MM.1S (cell line): Measurements from ENCODE around the gene CMTR1.

Source experiments
- DNase-seq: peaks from one replicate; pipeline ENCODE4 v3.0.0-alpha.2; 2015
- H2AFZ ChIP-seq: fragments of 300-600 bp; sonication (generic); 2 replicates; pipeline ENCODE4 v1.6.0; 2016; ENCODE audit warnings: antibody characterized with exemption, low read length
- H3F3A ChIP-seq: fragments of 300-600 bp; sonication (generic); 2 replicates; pipeline ENCODE4 v1.6.1; 2016; ENCODE audit warnings: mild to moderate bottlenecking, antibody characterized with exemption, low read length, moderate library complexity, mixed read lengths; ENCODE audit not compliant: insufficient read depth
- H3K27ac ChIP-seq: fragments of 300-600 bp; sonication (generic); 2 replicates; pipeline ENCODE4 v1.5.1; 2016; ENCODE audit warnings: mild to moderate bottlenecking, low read length
- H3K27me3 ChIP-seq: fragments of 300-600 bp; sonication (generic); replicated peaks from 2 replicates; pipeline ENCODE4 v1.6.0; 2016; ENCODE audit warnings: low read length; ENCODE audit not compliant: insufficient read depth
- H3K36me3 ChIP-seq: fragments of 300-600 bp; sonication (generic); replicated peaks from 2 replicates; pipeline ENCODE4 v1.6.1; 2016; ENCODE audit warnings: mild to moderate bottlenecking, low read length, mixed read lengths; ENCODE audit not compliant: insufficient read depth
- H3K4me1 ChIP-seq: fragments of 300-600 bp; sonication (generic); 2 replicates; pipeline ENCODE4 v1.6.1; 2016; ENCODE audit warnings: low read length, mixed read lengths
- H3K4me2 ChIP-seq: fragments of 300-600 bp; sonication (generic); 2 replicates; pipeline ENCODE4 v1.6.0; 2016; ENCODE audit warnings: low read depth, low read length
- H3K4me3 ChIP-seq: fragments of 300-600 bp; sonication (generic); 2 replicates; pipeline ENCODE4 v1.5.1; 2016; ENCODE audit warnings: low read length, mixed read lengths
- H3K79me2 ChIP-seq: fragments of 300-600 bp; sonication (generic); 2 replicates; pipeline ENCODE4 v1.6.1; 2016; ENCODE audit warnings: mixed run types, low read length, mixed read lengths
- H3K9ac ChIP-seq: fragments of 300-600 bp; sonication (generic); 2 replicates; pipeline ENCODE4 v1.6.1; 2016; ENCODE audit warnings: low read length, mixed read lengths
- H3K9me2 ChIP-seq: fragments of 300-600 bp; sonication (generic); replicated peaks from 2 replicates; pipeline ENCODE4 v1.6.1; 2016; ENCODE audit warnings: mild to moderate bottlenecking, low read length, mixed read lengths; ENCODE audit not compliant: insufficient read depth
- H3K9me3 ChIP-seq: fragments of 300-600 bp; sonication (generic); replicated peaks from 2 replicates; pipeline ENCODE4 v1.6.1; 2016; ENCODE audit warnings: mild to moderate bottlenecking, low read length, mixed read lengths; ENCODE audit not compliant: insufficient read depth
- H4K20me1 ChIP-seq: fragments of 300-600 bp; sonication (generic); 2 replicates; pipeline ENCODE4 v1.6.1; 2016; ENCODE audit warnings: mild to moderate bottlenecking, low read length, moderate library complexity, mixed read lengths; ENCODE audit not compliant: insufficient read depth
- EZH2 ChIP-seq: fragments of 300-600 bp; sonication (generic); optimal IDR thresholded peaks from 2 replicates; pipeline ENCODE3; 2017; ENCODE audit warnings: low read depth, mild to moderate bottlenecking, antibody characterized with exemption, low read length, mixed read lengths
- EZH2phosphoT487 ChIP-seq: fragments of 300-600 bp; sonication (generic); IDR thresholded peaks from 2 replicates; pipeline ENCODE4 v1.6.1; 2018; ENCODE audit warnings: antibody characterized with exemption, low read length
- TF ChIP-seq, protein P1 (sequence below): fragments of 300-600 bp; sonication (generic); IDR thresholded peaks from 2 replicates; pipeline ENCODE4 v1.5.1; 2016; ENCODE audit warnings: antibody characterized with exemption, low read length, mixed read lengths

CMTR1 gene

DNA sequence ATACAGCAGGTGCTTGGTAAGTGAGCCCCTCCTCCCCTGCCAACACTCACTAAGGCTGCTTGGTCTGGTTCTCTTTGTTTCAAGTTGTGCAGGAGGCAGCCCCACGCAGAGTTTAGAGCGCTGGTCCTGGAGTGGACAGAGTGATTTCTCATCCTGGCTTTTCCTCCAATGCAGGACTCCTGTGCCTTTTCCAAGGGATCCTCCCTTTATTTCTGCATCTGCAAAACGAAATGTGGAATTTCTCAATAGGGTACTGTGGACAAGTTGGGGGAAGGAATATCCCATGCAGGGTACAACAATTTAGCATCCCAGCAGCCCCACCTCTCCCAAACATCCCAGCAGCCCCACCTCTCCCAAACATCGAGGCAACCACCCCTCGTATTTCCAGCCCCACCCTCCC lies 97.3 kb downstream of the CMTR1 start:
- no peaks in the 10 kb centered on the region for H4K20me1 ChIP-seq
- no peaks in the 10 kb centered on the region for H3K4me1 ChIP-seq
- H3K4me2 ChIP-seq: no peak overlapping the region
- H3K27ac ChIP-seq: no peak overlapping the region
- H3F3A ChIP-seq: no peaks in the 10 kb centered on the region
- no peaks in the 10 kb centered on the region for H3K9me2 ChIP-seq
- TF ChIP-seq EZH2phosphoT487: no peak
- no peak for TF ChIP-seq EZH2
- TF ChIP-seq, protein P1, sequence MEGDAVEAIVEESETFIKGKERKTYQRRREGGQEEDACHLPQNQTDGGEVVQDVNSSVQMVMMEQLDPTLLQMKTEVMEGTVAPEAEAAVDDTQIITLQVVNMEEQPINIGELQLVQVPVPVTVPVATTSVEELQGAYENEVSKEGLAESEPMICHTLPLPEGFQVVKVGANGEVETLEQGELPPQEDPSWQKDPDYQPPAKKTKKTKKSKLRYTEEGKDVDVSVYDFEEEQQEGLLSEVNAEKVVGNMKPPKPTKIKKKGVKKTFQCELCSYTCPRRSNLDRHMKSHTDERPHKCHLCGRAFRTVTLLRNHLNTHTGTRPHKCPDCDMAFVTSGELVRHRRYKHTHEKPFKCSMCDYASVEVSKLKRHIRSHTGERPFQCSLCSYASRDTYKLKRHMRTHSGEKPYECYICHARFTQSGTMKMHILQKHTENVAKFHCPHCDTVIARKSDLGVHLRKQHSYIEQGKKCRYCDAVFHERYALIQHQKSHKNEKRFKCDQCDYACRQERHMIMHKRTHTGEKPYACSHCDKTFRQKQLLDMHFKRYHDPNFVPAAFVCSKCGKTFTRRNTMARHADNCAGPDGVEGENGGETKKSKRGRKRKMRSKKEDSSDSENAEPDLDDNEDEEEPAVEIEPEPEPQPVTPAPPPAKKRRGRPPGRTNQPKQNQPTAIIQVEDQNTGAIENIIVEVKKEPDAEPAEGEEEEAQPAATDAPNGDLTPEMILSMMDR: no peak
- no peak for DNase-seq
- no peaks in the 10 kb centered on the region for H3K79me2 ChIP-seq
- H3K9me3 ChIP-seq: no peaks in the 10 kb centered on the region
- no peak overlapping the region for H3K4me3 ChIP-seq
- H2AFZ ChIP-seq: no peak overlapping the region
- H3K9ac ChIP-seq: no peak overlapping the region
- H3K27me3 ChIP-seq: peaks cover 38% of the 10 kb centered on the region
- H3K36me3 ChIP-seq: no peaks in the 10 kb centered on the region

DNA sequence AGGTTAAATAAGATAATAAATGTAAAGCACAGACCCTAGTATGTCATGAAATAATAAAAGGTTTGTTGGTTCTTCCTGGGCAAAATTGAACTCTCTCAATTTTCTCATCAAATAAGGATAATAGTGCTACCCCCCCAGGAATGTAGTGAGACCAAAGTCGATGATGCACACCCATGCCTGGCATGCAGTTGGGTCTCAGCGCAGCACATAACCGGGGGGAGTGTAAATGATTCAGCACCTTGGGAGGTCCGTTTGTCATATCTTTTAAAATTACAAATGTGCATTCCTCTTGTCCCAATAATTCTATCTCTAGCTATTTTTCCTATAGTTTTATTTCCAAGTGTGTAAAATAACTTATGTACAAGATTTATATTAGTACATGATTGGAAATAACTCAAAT lies 98.0 kb downstream of the CMTR1 start:
- Histone ChIP-seq H4K20me1 (no peaks in the 10 kb centered on the region), H3K4me3 (no peak overlapping the region), H3K9me3 (no peaks in the 10 kb centered on the region), H2AFZ (no peak overlapping the region), H3K9me2 (no peaks in the 10 kb centered on the region), H3K4me1 (no peaks in the 10 kb centered on the region), H3K4me2 (no peak overlapping the region), H3K79me2 (no peaks in the 10 kb centered on the region), H3K9ac (no peak overlapping the region), H3F3A (no peaks in the 10 kb centered on the region), H3K27me3 (peaks cover 46% of the 10 kb centered on the region), H3K27ac (no peak overlapping the region), H3K36me3 (no peaks in the 10 kb centered on the region)
- TF ChIP-seq, protein P1: no peak
- TF ChIP-seq EZH2phosphoT487: no peak
- no peak for TF ChIP-seq EZH2
- DNase-seq: no peak
